ENCODE data around the gene FST. TPM values are rescaled to one million over a fixed set of nuclear protein-coding genes. Genes with fewer than 3 reads are reported as not detected.

Gene FST
- total RNA-seq, 1 experiment from 2014 or later, result not detected

DNA sequence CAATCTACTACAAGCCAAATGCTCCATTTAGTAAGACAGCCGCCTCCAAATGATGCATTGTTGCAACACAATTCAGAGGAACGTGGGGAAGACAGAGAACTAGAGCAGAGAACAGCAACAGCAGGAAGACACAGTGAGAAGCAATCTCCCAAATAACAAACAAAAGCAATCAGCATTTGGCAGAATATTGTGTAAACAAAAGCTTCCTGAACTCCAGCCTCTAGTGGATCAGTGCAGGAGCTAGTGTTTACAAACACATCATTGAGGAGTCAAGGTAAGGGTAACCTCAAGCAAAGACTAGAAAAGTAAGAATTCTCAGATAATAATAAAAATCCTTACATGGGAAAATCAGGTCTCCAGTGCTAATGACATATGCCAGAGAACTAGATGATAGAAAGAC, 20.6 kb downstream of the FST start:
- DNase-seq (ENCODE audit: low read depth), result no peak
- in situ Hi-C loops (cut with HindIII; ENCODE audit: low pct_unique_long_range_greater_than_20kb, low sequenced_read_pairs), result no loop called here

DNA sequence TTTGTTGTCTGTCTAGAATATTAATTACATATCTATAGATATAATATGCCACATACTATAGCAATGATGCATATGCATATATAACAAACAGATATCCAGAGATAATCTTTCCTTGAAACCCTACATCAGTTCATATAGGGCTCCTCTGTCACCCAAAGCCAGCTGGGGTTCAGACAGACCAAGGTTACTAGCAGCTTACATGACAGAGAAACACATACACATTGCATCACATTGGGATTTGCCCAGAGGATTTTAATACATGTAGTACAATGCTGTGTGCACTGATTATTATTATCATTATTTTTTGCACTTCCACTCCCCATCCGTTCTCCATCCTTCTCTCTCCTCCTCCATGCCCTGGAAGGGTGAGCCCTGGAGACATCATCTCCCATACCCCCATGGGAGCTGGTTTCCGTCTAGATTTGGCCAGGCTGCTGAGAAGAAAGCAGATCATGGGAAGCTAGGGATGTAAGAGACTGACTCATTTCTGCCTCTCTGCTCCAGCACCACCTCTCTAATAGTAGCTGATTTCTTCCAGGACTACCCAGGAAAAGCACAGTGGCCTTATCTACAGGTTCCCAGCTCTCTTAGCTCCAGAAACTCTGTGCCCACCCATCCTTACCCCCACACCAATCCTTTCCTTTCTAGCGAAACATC, 23.3 kb downstream of the FST start:
- in situ Hi-C loops (cut with HindIII; ENCODE audit: low pct_unique_long_range_greater_than_20kb, low sequenced_read_pairs), result no loop called here
- DNase-seq (ENCODE audit: low read depth), result no peak

DNA sequence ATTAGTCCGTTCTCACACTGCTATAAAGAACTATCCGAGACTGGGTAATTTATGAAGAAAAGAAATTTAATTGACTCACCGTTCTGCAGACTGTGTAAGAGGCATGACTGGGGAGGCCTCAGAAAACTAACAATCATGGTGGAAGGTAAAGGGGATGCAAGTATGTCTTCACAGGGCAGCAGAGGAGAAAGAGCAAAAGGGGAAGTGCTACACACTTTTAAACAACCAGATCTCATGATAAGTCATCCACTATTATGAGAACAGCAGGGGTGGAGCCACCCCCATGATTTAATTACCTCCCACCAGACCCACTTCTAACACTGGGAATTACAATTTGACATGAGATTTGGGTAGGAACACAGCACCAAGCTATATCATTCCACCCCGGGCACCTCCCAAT, 26.6 kb downstream of the FST start:
- in situ Hi-C loops (cut with HindIII; ENCODE audit: low pct_unique_long_range_greater_than_20kb, low sequenced_read_pairs), result no loop called here
- no peak for DNase-seq (ENCODE audit: low read depth)

DNA sequence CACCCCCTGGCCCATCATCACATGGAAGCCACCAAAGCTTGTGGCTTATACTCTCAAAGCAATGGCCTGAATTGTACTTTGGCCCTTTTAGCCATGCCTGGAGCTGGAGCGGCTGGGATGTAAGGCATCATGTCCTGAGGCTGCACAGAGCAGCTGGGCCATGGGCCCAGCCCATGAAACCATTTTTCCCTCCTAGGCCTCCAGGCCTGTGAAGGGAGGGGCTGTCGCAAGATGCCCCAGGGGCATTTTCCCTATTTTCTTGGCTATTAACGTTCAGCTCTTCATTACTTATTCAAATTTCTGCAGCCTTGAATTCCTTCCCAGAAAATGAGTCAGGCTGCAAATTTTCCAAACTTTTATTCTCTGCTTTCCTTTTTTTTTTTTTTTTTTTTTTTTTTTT, 27.7 kb downstream of the FST start:
- in situ Hi-C loops (cut with HindIII; ENCODE audit: low pct_unique_long_range_greater_than_20kb, low sequenced_read_pairs), result no loop called here
- DNase-seq (ENCODE audit: low read depth), result no peak

- DNase-seq (ENCODE audit: low read depth), result no peak
- in situ Hi-C loops (cut with HindIII; ENCODE audit: low pct_unique_long_range_greater_than_20kb, low sequenced_read_pairs), result no loop called here
These were observed 32.1 kb downstream of the FST start for GRCh38 chr5:53512539-53512938.

- in situ Hi-C loops (cut with HindIII; ENCODE audit: low pct_unique_long_range_greater_than_20kb, low sequenced_read_pairs), result no loop called here
- no peak for DNase-seq (ENCODE audit: low read depth)
These were observed 35.6 kb downstream of the FST start for GRCh38 chr5:53515988-53516387.

DNA sequence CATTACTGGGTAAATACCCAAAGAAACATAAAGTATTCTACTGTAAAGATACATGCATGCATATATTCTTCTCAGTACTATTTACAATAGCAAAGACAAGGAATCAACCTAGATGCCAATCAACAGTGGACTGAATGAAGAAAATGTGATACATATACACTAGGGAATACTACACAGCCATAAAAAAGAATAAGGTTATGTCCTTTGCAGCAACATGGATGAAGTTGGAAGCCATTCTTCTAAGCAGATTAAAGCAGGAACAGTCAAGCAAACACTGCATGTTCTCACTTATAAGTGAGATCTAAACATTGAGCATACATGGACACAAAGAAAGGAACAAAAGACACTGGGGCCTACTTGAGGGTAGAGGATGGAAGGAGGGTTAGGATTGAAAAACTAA, 40.4 kb downstream of the FST start:
- in situ Hi-C loops (cut with HindIII; ENCODE audit: low pct_unique_long_range_greater_than_20kb, low sequenced_read_pairs), result no loop called here
- no peak for DNase-seq (ENCODE audit: low read depth)

Other genes starting within 250 kb of the FST start
- 62.3 and 87.7 TPM in 2 replicates for gene NDUFS4, start 80.0 kb downstream of the FST start, total RNA-seq (2014; rRNA removed; shearing (Covaris generic); ENCODE audit: low replicate concordance)